Measurements from ENCODE around the gene MSI2.
"Not testable (repeated sequence)": the region's sequence is repeated elsewhere in the genome, so short reads cannot be mapped to it uniquely, and the experiment has no call there.

Gene MSI2

GRCh38 chr17:57294629-57295501 lies 38.5 kb downstream of the MSI2 start:
- no peak for FAIRE-seq

- FAIRE-seq = no peak
These were observed 39.3 kb downstream of the MSI2 start for GRCh38 chr17:57295526-57296023.

GRCh38 chr17:57296231-57296630 lies 39.9 kb downstream of the MSI2 start:
- FAIRE-seq = no peak

- FAIRE-seq = no peak
These were observed 42.9 kb downstream of the MSI2 start for GRCh38 chr17:57299176-57299575.

- FAIRE-seq = not testable (repeated sequence)
These were observed 44.3 kb downstream of the MSI2 start for GRCh38 chr17:57300592-57300991.

GRCh38 chr17:57302690-57303465 lies 46.6 kb downstream of the MSI2 start:
- no peak for FAIRE-seq

- no peak for FAIRE-seq
These were observed 48.9 kb downstream of the MSI2 start for GRCh38 chr17:57305144-57305728.

GRCh38 chr17:57305908-57306504 lies 49.7 kb downstream of the MSI2 start:
- FAIRE-seq = no peak

GRCh38 chr17:57308543-57309186 lies 52.3 kb downstream of the MSI2 start:
- FAIRE-seq = no peak

GRCh38 chr17:57309479-57309878 lies 53.2 kb downstream of the MSI2 start:
- FAIRE-seq = no peak

GRCh38 chr17:57311281-57312216 lies 55.2 kb downstream of the MSI2 start:
- FAIRE-seq = no peak

- no peak for FAIRE-seq
These were observed 55.9 kb downstream of the MSI2 start for GRCh38 chr17:57312242-57312641.

GRCh38 chr17:57313097-57313835 lies 56.9 kb downstream of the MSI2 start:
- FAIRE-seq = no peak

GRCh38 chr17:57315061-57316015 lies 59.0 kb downstream of the MSI2 start:
- no peak for FAIRE-seq

GRCh38 chr17:57316361-57316760 lies 60.0 kb downstream of the MSI2 start:
- no peak for FAIRE-seq

- no peak for FAIRE-seq
These were observed 60.8 kb downstream of the MSI2 start for GRCh38 chr17:57317079-57317478.

GRCh38 chr17:57318913-57319312 lies 62.6 kb downstream of the MSI2 start:
- FAIRE-seq = no peak

- no peak for FAIRE-seq
These were observed 63.5 kb downstream of the MSI2 start for GRCh38 chr17:57319806-57320205.

GRCh38 chr17:57323391-57323790 lies 67.1 kb downstream of the MSI2 start:
- no peak for FAIRE-seq

Measured in TTC549 (cell line).